OCI-LY7 (cell line): ENCODE measurements around the gene MLLT10. TPM values are rescaled to one million over a fixed set of nuclear protein-coding genes. Genes with fewer than 3 reads are reported as not detected.

Experiments used
- BruUV-seq: library from RNA; stranded (reverse); fragments of 400-500 nt; replicated peaks from 2 replicates; lab custom pipeline; 2021; lab: Mats Ljungman, UMichigan
- CTCF ChIA-PET: fragments of 300-600 bp; sonication (Branson Sonifier 250); formaldehyde crosslinking; loops from one replicate; lab custom pipeline; 2022; ENCODE audit warnings: antibody characterized with exemption; ENCODE audit not compliant: unreplicated experiment; lab: Charles Lee
- POLR2A ChIA-PET: fragments of 300-600 bp; sonication (Branson Sonifier 250); formaldehyde crosslinking; loops from one replicate; lab custom pipeline; 2022; ENCODE audit warnings: antibody characterized with exemption; lab: Charles Lee
- DNase-seq: peaks from one replicate; pipeline ENCODE4 v3.0.0-alpha.2; 2015; ENCODE audit warnings: low spot score
- H2AFZ ChIP-seq: fragments of 200-600 bp; sonication (generic), shearing (Covaris generic); 2 replicates; pipeline ENCODE4 v1.6.1; 2014; ENCODE audit warnings: mild to moderate bottlenecking, antibody characterized with exemption, low read length, moderate library complexity
- H3K27ac ChIP-seq: fragments of 200-600 bp; sonication (generic); 2 replicates; pipeline ENCODE4 v1.5.1; 2014; ENCODE audit warnings: mixed run types, low read depth, mild to moderate bottlenecking, moderate library complexity, low read length, inconsistent platforms; ENCODE audit not compliant: poor library complexity, severe bottlenecking
- H3K36me3 ChIP-seq: fragments of 200-600 bp; sonication (generic); 2 replicates; pipeline ENCODE4 v1.6.1; 2014; ENCODE audit warnings: mild to moderate bottlenecking, antibody characterized with exemption, low read length, moderate library complexity, mixed read lengths; ENCODE audit not compliant: insufficient read depth
- H3K4me1 ChIP-seq: fragments of 200-600 bp; sonication (generic); 2 replicates; pipeline ENCODE4 v1.5.1; 2014; ENCODE audit warnings: mild to moderate bottlenecking, low read length; ENCODE audit not compliant: insufficient read depth, poor library complexity, severe bottlenecking
- H3K4me2 ChIP-seq: fragments of 200-600 bp; sonication (generic); 2 replicates; pipeline ENCODE4 v1.6.1; 2014; ENCODE audit warnings: mild to moderate bottlenecking, low read length
- H3K4me3 ChIP-seq: fragments of 200-600 bp; sonication (generic); 2 replicates; pipeline ENCODE4 v1.5.1; 2014; ENCODE audit warnings: mild to moderate bottlenecking, low read depth, low read length; ENCODE audit not compliant: poor library complexity, severe bottlenecking
- H3K79me2 ChIP-seq: fragments of 200-600 bp; sonication (generic); 2 replicates; pipeline ENCODE4 v1.6.1; 2016; ENCODE audit warnings: low read depth, mild to moderate bottlenecking, low read length, moderate library complexity, mixed read lengths; ENCODE audit not compliant: insufficient read depth
- H3K9me2 ChIP-seq: fragments of 200-600 bp; sonication (generic); 2 replicates; pipeline ENCODE4 v1.6.1; 2016; ENCODE audit warnings: mild to moderate bottlenecking, low read length, mixed read lengths; ENCODE audit not compliant: insufficient read depth
- H3K9me3 ChIP-seq: fragments of 200-600 bp; sonication (generic); 2 replicates; pipeline ENCODE4 v1.6.1; 2014; ENCODE audit warnings: mild to moderate bottlenecking, mixed run types, low read length, mixed read lengths
- H4K20me1 ChIP-seq: fragments of 200-600 bp; sonication (generic); 2 replicates; pipeline ENCODE4 v1.6.1; 2014; ENCODE audit warnings: mild to moderate bottlenecking, antibody characterized with exemption, low read length, moderate library complexity, mixed read lengths; ENCODE audit not compliant: insufficient read depth
- CTCF ChIP-seq: fragments of 200-600 bp; sonication (generic); conservative IDR thresholded peaks from 2 replicates; pipeline ENCODE4 v1.5.1; 2014; ENCODE audit warnings: mild to moderate bottlenecking, antibody characterized with exemption, low read length, moderate library complexity, mixed read lengths
- EZH2phosphoT487 ChIP-seq: fragments of 200-600 bp; sonication (generic); IDR thresholded peaks from 2 replicates; pipeline ENCODE4 v1.6.1; 2018; ENCODE audit warnings: low read depth, borderline replicate concordance, mild to moderate bottlenecking, mixed run types, antibody characterized with exemption, low read length, moderate library complexity, mixed read lengths
- intact Hi-C: fragments of 100-400 bp; cut with micrococcal nuclease; formaldehyde crosslinking; loops from one replicate; pipeline ENCODE4 v1.10.0; 2022; ENCODE audit not compliant: unreplicated experiment
- total RNA-seq, 2 experiments: library from RNA; depleted of rRNA in 1 of 2; stranded (reverse); fragments of >200 nt in 1 of 2; shearing (Covaris generic) in 1 of 2; gene quantifications; 2 replicates each; pipeline ENCODE4 v1.2.3, GENCODE V29; 2014 to 2022

MLLT10 gene
- total RNA-seq, 2 experiments from 2014 or later, result 68.4 to 74.0 TPM

DNA sequence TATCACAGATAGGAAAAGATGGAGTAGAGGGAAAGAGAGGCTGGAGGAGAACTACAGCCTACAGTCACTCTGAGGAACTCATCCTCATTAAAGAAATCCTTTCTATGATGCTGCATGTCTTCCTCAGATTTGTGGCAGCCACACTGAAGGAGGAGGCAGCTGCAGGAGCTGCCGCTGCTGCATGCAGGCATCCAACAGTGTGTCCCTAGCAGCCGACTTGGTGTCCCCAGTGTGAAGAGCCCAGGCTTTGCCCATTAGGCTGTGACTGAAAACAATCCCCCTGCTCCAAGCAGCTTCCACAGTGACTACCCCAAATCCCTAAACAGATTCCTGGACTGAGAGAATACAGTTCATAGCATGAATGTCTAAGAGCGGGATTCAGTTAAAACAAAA is 31.7 kb upstream of the MLLT10 start:
- Histone ChIP-seq H3K9me3 (no peaks in the 10 kb centered on the region), H3K36me3 (no peaks in the 10 kb centered on the region), H3K4me3 (no peak overlapping the region), H3K9me2 (no peaks in the 10 kb centered on the region), H2AFZ (no peak overlapping the region), H3K4me1 (peaks cover 2% of the 10 kb centered on the region), H4K20me1 (no peaks in the 10 kb centered on the region), H3K27ac (no peak overlapping the region), H3K4me2 (no peak overlapping the region), H3K79me2 (no peaks in the 10 kb centered on the region)
- TF ChIP-seq CTCF (no peak), EZH2phosphoT487 (no peak)
- POLR2A ChIA-PET, result no interaction called here
- intact Hi-C loops, result no loop called here
- no TSS peak for BruUV-seq
- DNase-seq, result no peak
- CTCF ChIA-PET, result no interaction called here

DNA sequence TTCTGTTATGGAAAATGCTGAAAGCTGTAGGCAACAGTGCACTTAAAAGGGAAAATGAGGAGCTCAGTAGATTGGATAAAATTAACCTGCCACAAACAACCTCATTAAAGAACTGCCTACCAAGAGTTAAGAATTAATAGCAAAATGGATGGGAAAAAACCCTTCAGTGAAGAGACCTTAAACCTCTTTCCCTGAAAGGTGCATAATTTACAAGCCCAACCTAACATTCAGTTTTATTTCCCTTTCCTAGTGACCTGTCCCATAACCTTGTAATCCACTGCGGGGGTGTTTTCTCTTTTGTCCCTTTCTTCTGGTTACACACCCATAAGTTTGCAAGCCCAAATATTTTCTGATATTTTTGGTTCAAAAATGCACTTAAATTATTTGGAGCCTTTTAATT is 30.5 kb upstream of the MLLT10 start:
- ChIA-PET POLR2A (no interaction called here), CTCF (no interaction called here)
- intact Hi-C loops, result no loop called here
- DNase-seq, result no peak
- no peaks in the 10 kb centered on the region for H4K20me1 ChIP-seq
- no peaks in the 10 kb centered on the region for H3K9me2 ChIP-seq
- no peaks in the 10 kb centered on the region for H3K9me3 ChIP-seq
- no peak overlapping the region for H2AFZ ChIP-seq
- H3K27ac ChIP-seq, result no peak overlapping the region
- no peaks in the 10 kb centered on the region for H3K36me3 ChIP-seq
- H3K4me3 ChIP-seq, result no peak overlapping the region
- H3K4me2 ChIP-seq, result no peak overlapping the region
- no peaks in the 10 kb centered on the region for H3K4me1 ChIP-seq
- no peak for TF ChIP-seq EZH2phosphoT487
- TF ChIP-seq CTCF, result no peak
- no TSS peak for BruUV-seq
- H3K79me2 ChIP-seq, result no peaks in the 10 kb centered on the region

DNA sequence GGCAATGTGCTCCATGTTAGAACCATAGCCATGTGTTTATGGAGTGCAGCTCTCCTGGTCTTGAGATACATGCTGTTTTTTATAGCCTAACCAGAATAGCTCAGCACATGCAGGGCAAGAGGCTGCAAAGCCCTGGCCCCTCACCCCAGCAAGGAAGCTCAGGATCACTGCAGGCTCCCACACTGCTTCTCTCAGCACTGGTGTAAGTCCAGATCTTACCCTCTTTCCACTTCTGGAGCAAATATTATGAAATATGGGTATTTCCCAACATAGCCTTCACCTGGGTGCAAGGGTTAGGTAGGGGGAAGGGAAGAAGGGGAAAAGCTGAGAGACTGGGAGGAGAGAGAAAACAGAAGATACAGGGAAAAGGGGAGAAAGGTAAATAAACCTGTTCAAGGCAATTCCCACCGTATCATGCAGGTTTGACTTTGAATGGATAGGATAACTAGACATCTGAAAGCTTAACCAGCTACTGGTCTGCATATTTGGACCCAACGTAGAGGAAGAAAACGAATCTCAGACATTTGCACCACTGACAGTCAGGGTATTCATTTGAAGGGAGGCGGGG is 28.2 kb upstream of the MLLT10 start:
- no peaks in the 10 kb centered on the region for H3K79me2 ChIP-seq
- H3K9me3 ChIP-seq, result no peaks in the 10 kb centered on the region
- no peak overlapping the region for H2AFZ ChIP-seq
- no peaks in the 10 kb centered on the region for H3K9me2 ChIP-seq
- H4K20me1 ChIP-seq, result no peaks in the 10 kb centered on the region
- ChIA-PET CTCF (no interaction called here), POLR2A (interaction anchor here (0.5 to 0.7 kb wide), 3 partner anchors 157 to 722 kb away, joined by 3 to 4 read pairs (median 3); no protein-coding TSS in a partner anchor)
- no peak for TF ChIP-seq CTCF
- no peak for TF ChIP-seq EZH2phosphoT487
- no TSS peak for BruUV-seq
- no peak for DNase-seq
- H3K4me1 ChIP-seq, result no peaks in the 10 kb centered on the region
- intact Hi-C loops, result no loop called here
- H3K36me3 ChIP-seq, result no peaks in the 10 kb centered on the region
- no peak overlapping the region for H3K4me3 ChIP-seq
- H3K27ac ChIP-seq, result no peak overlapping the region
- no peak overlapping the region for H3K4me2 ChIP-seq
